ENCODE results near the gene RSRC1. TPM values are rescaled to one million over a fixed set of nuclear protein-coding genes. Genes with fewer than 3 reads are reported as not detected.
A peak's percentile ranks its signal among the peaks of the same experiment; 100 is the strongest.

RSRC1 gene
- total RNA-seq, 1 experiment from 2014 or later = 49.4 TPM

- ATAC-seq (no peak), DNase-seq (ENCODE audit: low read depth, low spot score) (no peak)
- Histone ChIP-seq H3K27me3 (ENCODE audit: control insufficient read depth, insufficient read depth, low read length) (no peaks in the 10 kb centered on the region), H3K36me3 (ENCODE audit: control insufficient read depth, insufficient read depth, low read length) (peaks cover 4% of the 10 kb centered on the region; the same call in 1 of the 2 replicates), H3K4me3 (ENCODE audit: low read depth in 2 of 2, low read length in 2 of 2) (peak overlapping the region; percentile 69 to 79), H3K9me3 (ENCODE audit: control insufficient read depth, insufficient read depth, low read depth, low read length) (no peaks in the 10 kb centered on the region), H3K4me1 (ENCODE audit: control insufficient read depth, insufficient read depth, low read length) (peaks cover 23% of the 10 kb centered on the region), H3K27ac (ENCODE audit: low read length) (peak overlapping the region; percentile 96)
- in situ Hi-C loops (cut with HindIII; ENCODE audit: low pct_unique_long_range_greater_than_20kb, low sequenced_read_pairs) (no loop called here), intact Hi-C loops (cut with micrococcal nuclease; ENCODE audit: unreplicated experiment) (loop anchor here (10.0 kb wide), 1 partner anchor 207 kb away; no protein-coding TSS in a partner anchor)
- ChIA-PET CTCF (interaction anchor here (0.6 to 0.7 kb wide), 2 partner anchors 205 to 615 kb away, joined by 4 to 8 read pairs; no protein-coding TSS in a partner anchor), POLR2A (interaction anchor here (0.6 kb wide), 2 partner anchors 12 to 262 kb away, joined by 8 to 13 read pairs; no protein-coding TSS in a partner anchor)
- no TSS peak for BruUV-seq (replicated peaks)
- TF ChIP-seq, protein P1, sequence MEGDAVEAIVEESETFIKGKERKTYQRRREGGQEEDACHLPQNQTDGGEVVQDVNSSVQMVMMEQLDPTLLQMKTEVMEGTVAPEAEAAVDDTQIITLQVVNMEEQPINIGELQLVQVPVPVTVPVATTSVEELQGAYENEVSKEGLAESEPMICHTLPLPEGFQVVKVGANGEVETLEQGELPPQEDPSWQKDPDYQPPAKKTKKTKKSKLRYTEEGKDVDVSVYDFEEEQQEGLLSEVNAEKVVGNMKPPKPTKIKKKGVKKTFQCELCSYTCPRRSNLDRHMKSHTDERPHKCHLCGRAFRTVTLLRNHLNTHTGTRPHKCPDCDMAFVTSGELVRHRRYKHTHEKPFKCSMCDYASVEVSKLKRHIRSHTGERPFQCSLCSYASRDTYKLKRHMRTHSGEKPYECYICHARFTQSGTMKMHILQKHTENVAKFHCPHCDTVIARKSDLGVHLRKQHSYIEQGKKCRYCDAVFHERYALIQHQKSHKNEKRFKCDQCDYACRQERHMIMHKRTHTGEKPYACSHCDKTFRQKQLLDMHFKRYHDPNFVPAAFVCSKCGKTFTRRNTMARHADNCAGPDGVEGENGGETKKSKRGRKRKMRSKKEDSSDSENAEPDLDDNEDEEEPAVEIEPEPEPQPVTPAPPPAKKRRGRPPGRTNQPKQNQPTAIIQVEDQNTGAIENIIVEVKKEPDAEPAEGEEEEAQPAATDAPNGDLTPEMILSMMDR (IDR thresholded peaks at IDR 0.05) = no peak
- TF ChIP-seq, protein P2, sequence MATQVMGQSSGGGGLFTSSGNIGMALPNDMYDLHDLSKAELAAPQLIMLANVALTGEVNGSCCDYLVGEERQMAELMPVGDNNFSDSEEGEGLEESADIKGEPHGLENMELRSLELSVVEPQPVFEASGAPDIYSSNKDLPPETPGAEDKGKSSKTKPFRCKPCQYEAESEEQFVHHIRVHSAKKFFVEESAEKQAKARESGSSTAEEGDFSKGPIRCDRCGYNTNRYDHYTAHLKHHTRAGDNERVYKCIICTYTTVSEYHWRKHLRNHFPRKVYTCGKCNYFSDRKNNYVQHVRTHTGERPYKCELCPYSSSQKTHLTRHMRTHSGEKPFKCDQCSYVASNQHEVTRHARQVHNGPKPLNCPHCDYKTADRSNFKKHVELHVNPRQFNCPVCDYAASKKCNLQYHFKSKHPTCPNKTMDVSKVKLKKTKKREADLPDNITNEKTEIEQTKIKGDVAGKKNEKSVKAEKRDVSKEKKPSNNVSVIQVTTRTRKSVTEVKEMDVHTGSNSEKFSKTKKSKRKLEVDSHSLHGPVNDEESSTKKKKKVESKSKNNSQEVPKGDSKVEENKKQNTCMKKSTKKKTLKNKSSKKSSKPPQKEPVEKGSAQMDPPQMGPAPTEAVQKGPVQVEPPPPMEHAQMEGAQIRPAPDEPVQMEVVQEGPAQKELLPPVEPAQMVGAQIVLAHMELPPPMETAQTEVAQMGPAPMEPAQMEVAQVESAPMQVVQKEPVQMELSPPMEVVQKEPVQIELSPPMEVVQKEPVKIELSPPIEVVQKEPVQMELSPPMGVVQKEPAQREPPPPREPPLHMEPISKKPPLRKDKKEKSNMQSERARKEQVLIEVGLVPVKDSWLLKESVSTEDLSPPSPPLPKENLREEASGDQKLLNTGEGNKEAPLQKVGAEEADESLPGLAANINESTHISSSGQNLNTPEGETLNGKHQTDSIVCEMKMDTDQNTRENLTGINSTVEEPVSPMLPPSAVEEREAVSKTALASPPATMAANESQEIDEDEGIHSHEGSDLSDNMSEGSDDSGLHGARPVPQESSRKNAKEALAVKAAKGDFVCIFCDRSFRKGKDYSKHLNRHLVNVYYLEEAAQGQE (IDR thresholded peaks at IDR 0.05; ENCODE audit: insufficient read depth in 1 of 2, low read depth in 2 of 2, low read length in 1 of 2) = no peak
- no peak for TF ChIP-seq TCF7L2 (IDR thresholded peaks at IDR 0.05; ENCODE audit: low read depth, low read length)
- no peak for TF ChIP-seq SIN3A (IDR thresholded peaks at IDR 0.05; ENCODE audit: borderline replicate concordance, insufficient read depth, low read depth, low read length)
- no peak for TF ChIP-seq POLR2AphosphoS5 (IDR thresholded peaks at IDR 0.05; ENCODE audit: low read depth, low read length)
These were observed 2.1 kb upstream of the RSRC1 start for GRCh38 chr3:158107605-158108444.

- peak overlapping the region; percentile 96; the same call in 1 of the 2 replicates for H3K27ac ChIP-seq (ENCODE audit: low read length)
- peaks cover 23% of the 10 kb centered on the region for H3K4me1 ChIP-seq (ENCODE audit: control insufficient read depth, insufficient read depth, low read length)
- TF ChIP-seq TCF7L2 (IDR thresholded peaks at IDR 0.05; ENCODE audit: low read depth, low read length) = no peak
- no peak for TF ChIP-seq SIN3A (IDR thresholded peaks at IDR 0.05; ENCODE audit: borderline replicate concordance, insufficient read depth, low read depth, low read length)
- ChIA-PET POLR2A (interaction anchor here (1.0 kb wide), 1 partner anchor 9 kb away, joined by 4 read pairs; no protein-coding TSS in a partner anchor), CTCF (no interaction called here)
- H3K36me3 ChIP-seq (ENCODE audit: control insufficient read depth, insufficient read depth, low read length) = peaks cover 4% of the 10 kb centered on the region; the same call in 1 of the 2 replicates
- H3K27me3 ChIP-seq (ENCODE audit: control insufficient read depth, insufficient read depth, low read length) = no peaks in the 10 kb centered on the region
- intact Hi-C loops (cut with micrococcal nuclease; ENCODE audit: unreplicated experiment) (loop anchor here (10.0 kb wide), 1 partner anchor 206 kb away; no protein-coding TSS in a partner anchor), in situ Hi-C loops (cut with HindIII; ENCODE audit: low pct_unique_long_range_greater_than_20kb, low sequenced_read_pairs) (no loop called here)
- H3K9me3 ChIP-seq (ENCODE audit: control insufficient read depth, insufficient read depth, low read depth, low read length) = no peaks in the 10 kb centered on the region
- ATAC-seq = no peak
- no peak for DNase-seq (ENCODE audit: low read depth, low spot score)
- no TSS peak for BruUV-seq (replicated peaks)
- no peak overlapping the region for H3K4me3 ChIP-seq (ENCODE audit: low read depth in 2 of 2, low read length in 2 of 2)
These were observed 1.4 kb upstream of the RSRC1 start for GRCh38 chr3:158108445-158108985.
